HG03571 (cell line): ENCODE measurements around the gene HLA-C.
A peak's percentile ranks its signal among the peaks of the same experiment; 100 is the strongest.
"Not testable (repeated sequence)": the region's sequence is repeated elsewhere in the genome, so short reads cannot be mapped to it uniquely, and the experiment has no call there.

Experiments used
- ATAC-seq: cut with Tn5 transposase; IDR thresholded peaks from one replicate; pipeline ENCODE4 v1.9.1; 2021; ENCODE audit not compliant: unreplicated experiment

Gene HLA-C

DNA sequence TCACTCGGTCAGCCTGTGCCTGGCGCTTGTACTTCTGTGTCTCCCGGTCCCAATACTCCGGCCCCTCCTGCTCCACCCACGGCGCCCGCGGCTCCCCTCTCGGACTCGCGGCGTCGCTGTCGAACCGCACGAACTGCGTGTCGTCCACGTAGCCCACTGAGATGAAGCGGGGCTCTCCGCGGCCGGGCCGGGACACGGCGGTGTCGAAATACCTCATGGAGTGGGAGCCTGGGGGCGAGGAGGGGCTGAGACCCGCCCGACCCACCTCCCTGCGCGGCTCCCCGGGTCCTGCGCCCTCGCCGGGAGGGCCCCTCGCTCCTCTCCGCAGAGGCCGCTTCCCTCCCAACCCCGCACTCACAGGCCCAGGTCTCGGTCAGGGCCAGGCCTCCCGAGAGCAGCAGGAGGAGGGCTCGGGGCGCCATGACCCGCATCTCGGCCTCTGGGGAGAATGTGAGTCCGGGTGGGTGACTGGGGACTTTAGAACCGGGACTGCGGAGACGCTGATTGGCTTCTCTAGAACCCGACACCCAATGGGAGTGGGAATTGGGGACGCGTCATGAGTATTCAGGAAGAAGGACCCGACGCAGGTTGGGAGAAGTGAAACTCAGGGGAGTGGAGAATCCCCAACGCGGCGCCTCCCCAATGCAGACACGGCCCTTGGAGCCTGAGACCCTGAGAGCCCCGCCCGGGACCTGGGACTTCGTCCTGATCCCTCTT lies at the start of gene HLA-C:
Gene HLA-C (minus strand): TSS at position 452 of the 717 bp plus-strand sequence. CDS start 21 bp downstream, at position 431.
- ATAC-seq: peak; percentile 80

DNA sequence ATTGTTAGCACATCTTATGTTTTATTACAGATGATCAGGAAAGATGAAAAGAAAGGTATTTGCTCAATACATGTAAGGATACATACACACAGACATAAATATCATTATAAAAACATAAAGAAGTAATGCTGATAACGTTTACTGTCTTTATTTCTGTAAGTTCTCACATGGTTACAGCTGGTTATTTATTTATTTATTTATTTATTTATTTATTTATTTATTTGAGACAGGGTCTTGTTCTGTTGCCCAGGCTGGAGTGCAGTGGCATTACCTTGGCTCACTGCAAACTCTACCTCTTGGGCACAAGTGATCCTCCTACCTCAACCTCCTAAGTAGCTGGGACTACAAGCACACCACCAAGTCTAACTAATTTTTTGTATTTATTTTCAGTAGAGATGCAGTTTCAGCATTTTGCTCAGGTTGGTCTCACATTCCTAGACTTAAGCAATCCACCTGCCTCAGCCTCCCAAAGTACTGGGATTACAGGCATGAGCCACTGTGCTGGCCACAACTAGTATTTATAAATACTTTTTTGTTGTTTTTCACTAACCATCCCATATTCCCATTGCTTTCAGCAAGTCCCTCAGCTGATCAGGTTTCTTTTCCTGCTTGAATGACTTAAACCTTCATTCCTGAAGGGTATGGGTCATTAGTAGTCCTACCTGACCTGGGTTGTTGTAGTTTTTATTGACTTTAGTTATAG lies 49.3 kb upstream of the HLA-C start:
- no peak for ATAC-seq

GRCh38 chr6:31317036-31317435 lies 45.1 kb upstream of the HLA-C start:
- ATAC-seq: no peak

- ATAC-seq: no peak
Measured at GRCh38 chr6:31309641-31310040, 37.7 kb upstream of the HLA-C start.

DNA sequence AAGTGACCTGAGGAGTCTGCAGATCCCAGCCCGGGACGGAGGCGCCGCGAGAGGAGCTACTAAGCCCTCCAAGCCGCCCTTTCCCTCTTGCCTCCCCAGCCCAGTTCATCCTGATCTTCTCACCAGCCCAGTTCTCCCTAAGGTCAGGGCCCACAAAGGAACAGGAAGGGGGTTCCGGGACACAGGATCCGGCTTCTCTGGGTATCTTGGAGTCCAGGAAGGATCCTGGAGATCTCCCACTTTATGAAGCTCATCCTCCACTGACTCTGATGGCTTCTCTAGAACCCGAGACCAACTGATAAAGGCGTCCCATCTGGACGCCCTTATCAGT lies 36.9 kb upstream of the HLA-C start:
- no peak for ATAC-seq

GRCh38 chr6:31308050-31308844 lies 36.4 kb upstream of the HLA-C start:
- no peak for ATAC-seq

DNA sequence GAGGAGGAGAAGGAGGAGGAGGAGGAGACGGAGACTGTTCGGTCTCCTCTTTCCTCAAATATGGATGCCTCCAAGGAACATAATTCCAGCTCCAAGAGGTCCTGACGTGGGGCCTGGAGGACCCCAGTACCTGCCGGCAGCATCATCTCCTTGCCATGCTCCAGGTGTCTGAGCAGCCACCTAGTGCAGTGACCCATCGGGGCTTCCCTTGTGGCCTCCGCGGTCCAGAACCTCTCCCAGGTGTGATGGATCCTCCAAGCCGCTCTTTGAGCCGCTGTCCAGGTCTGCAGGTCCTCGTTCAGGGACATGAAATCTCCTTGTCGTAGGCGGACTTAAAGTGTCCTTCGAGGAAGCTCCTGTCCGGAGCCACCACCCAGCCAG lies 35.8 kb upstream of the HLA-C start:
- ATAC-seq: no peak

GRCh38 chr6:31305703-31306219 lies 33.9 kb upstream of the HLA-C start:
- no peak for ATAC-seq

DNA sequence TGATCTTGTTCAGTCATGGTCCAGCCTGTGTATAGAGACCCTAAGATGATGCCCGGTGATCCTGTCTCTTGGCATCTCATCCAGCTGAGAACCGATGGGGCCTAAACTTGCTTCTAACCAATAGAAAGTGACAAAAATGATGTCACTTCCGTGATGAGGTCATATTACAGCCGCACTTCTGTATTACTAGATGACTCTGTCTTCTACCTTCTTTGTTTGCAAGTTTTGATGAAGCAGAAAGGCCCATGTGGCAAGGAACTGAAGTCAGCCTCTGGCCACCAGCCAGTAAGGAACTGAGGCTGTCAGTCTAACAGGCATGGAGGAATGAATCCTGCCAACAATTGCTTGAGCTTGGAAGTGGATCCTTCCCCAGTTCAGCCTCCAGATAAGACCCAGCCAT lies 32.8 kb upstream of the HLA-C start:
- no peak for ATAC-seq

GRCh38 chr6:31300797-31301196 lies 28.9 kb upstream of the HLA-C start:
- no peak for ATAC-seq

DNA sequence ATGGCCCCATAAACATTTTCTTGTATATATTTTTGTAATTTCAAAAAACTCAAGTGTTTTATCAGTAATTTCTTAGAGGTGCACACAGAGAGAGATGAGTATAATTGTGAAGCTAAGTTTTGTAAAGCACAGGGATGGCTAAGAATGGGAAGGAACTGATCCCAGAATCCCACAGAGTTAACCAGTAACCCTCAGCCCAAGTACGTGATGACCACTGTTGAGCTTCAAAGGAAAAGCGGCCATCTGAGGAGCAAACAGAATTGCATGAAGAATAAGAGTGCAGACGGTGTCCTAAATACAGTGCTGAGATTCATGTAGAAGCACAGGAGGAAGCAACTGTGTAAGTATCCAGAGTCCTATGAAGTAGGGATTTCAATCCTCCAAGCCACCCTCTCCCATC lies 28.1 kb upstream of the HLA-C start:
- no peak for ATAC-seq

- no peak for ATAC-seq
Measured at GRCh38 chr6:31299511-31299910, 27.6 kb upstream of the HLA-C start.

- no peak for ATAC-seq
Measured at GRCh38 chr6:31294056-31294455, 22.2 kb upstream of the HLA-C start.

GRCh38 chr6:31293343-31293742 lies 21.5 kb upstream of the HLA-C start:
- ATAC-seq: no peak

- ATAC-seq: no peak
Measured at GRCh38 chr6:31289788-31290187, 17.9 kb upstream of the HLA-C start.

- no peak for ATAC-seq
Measured at GRCh38 chr6:31287619-31288018, 15.7 kb upstream of the HLA-C start.

DNA sequence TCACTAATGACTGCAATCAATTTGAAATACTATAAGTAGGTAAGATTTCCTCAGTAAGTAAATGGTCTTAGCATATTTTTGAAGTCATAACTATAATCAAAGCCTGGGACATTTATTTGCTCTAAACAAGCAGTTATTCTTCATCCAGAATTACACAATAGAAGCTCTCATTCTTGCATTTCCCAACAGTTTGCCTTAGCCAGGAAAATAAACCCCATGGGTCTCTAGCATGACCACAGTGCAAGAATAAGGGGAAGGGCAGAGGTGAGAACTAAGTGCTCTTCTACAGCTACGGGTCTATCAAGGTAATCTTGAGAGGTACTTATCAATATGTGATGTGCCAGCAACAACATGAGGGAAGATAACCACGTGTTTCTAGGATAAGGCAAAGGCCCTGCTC lies 14.1 kb upstream of the HLA-C start:
- ATAC-seq: no peak

DNA sequence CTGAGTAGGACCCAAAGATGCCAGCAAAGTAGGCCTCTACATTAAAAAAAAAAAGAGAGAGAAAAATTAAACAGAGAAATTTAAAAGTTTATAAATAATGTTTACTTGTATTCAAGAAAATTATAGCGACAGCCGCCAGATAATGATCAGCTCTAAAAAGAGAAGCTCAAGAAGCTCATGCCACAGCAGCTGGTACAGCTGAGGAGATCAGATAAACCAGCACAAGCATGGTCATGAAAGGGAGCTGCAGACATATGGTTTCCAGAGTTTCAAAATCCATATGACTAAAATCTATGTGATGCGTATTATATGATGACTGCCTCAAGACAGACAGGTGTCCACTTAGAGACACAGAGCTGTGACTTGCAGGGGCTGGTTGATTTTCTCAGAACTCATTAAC lies 13.6 kb upstream of the HLA-C start:
- no peak for ATAC-seq

GRCh38 chr6:31279647-31280046 lies 7.8 kb upstream of the HLA-C start:
- ATAC-seq: not testable (repeated sequence)

- ATAC-seq: no peak
Measured at GRCh38 chr6:31272836-31273626, 1.1 kb upstream of the HLA-C start.

DNA sequence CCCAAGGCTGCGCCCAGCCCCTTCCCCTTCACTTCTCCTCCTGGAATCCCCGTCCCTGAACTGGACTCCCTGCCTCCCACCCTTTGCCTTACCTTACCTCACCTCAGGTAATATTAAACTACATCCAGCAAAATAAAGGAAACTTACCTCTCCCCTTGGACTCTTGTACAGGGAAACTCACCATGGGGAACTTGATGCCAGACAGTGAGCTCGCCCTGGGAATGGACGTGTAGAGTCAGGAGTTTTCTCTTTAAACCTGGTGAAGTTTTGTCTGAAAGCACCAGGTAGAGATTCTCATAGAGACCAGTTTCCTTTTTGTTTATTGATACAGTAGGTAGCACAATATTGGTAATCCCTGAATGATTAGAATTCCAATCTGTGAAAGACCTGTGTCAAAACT lies 544 bp upstream of the HLA-C start:
- no peak for ATAC-seq
